GM12891 (cell line): ENCODE measurements around the gene DIO1.

Source experiments
- POLR2A ChIP-seq: IDR thresholded peaks from 2 replicates; pipeline ENCODE4 v1.6.1; 2011; ENCODE audit warnings: low read depth, low read length, control low read depth
- POLR2AphosphoS5 ChIP-seq: IDR thresholded peaks from 2 replicates; pipeline ENCODE4 v1.6.1; 2011; ENCODE audit warnings: low read depth, low read length, control low read depth
- POU2F2 ChIP-seq: IDR thresholded peaks from 2 replicates; pipeline ENCODE4 v1.6.1; 2011; ENCODE audit warnings: low read depth, mild to moderate bottlenecking, control low read depth, low read length, moderate library complexity
- SPI1 ChIP-seq: IDR thresholded peaks from 2 replicates; pipeline ENCODE4 v1.6.1; 2011; ENCODE audit warnings: low read depth, low read length, control low read depth
- TAF1 ChIP-seq: IDR thresholded peaks from 2 replicates; pipeline ENCODE4 v1.6.1; 2011; ENCODE audit warnings: low read depth, low read length, control low read depth

- TF ChIP-seq POLR2AphosphoS5, result no peak
- TF ChIP-seq POLR2A, result no peak
- no peak for TF ChIP-seq TAF1
- no peak for TF ChIP-seq POU2F2
- TF ChIP-seq SPI1, result no peak
Observed at GRCh38 chr1:53943490-53944043, 49.6 kb downstream of the DIO1 start.
